Measurements from ENCODE around the gene TM4SF1. TPM values are rescaled to one million over a fixed set of nuclear protein-coding genes. Genes with fewer than 3 reads are reported as not detected.

The TM4SF1 gene
- total and polyA plus RNA-seq, 2 experiments from 2014 or later: 0.10 to 0.74 TPM

DNA sequence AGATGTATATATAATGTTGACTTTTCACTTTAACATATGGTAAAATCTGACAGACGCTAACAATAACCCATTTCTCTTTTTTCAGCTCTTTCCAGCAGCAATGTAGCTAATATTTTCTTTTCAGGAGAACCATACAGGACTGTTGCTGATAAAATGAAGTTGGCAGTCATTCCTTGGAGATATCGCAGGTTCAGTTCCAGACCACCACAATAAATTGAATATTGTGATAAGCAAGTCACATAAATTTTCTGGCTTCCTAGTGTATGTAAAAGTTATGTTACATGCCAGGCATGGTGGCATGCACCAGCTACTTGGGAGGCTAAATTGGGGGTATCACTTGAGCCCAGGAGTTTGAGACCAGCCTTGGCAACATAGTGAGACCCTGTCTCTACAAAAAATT is 31.9 kb upstream of the TM4SF1 start (continued):
- TF ChIP-seq, protein P1, sequence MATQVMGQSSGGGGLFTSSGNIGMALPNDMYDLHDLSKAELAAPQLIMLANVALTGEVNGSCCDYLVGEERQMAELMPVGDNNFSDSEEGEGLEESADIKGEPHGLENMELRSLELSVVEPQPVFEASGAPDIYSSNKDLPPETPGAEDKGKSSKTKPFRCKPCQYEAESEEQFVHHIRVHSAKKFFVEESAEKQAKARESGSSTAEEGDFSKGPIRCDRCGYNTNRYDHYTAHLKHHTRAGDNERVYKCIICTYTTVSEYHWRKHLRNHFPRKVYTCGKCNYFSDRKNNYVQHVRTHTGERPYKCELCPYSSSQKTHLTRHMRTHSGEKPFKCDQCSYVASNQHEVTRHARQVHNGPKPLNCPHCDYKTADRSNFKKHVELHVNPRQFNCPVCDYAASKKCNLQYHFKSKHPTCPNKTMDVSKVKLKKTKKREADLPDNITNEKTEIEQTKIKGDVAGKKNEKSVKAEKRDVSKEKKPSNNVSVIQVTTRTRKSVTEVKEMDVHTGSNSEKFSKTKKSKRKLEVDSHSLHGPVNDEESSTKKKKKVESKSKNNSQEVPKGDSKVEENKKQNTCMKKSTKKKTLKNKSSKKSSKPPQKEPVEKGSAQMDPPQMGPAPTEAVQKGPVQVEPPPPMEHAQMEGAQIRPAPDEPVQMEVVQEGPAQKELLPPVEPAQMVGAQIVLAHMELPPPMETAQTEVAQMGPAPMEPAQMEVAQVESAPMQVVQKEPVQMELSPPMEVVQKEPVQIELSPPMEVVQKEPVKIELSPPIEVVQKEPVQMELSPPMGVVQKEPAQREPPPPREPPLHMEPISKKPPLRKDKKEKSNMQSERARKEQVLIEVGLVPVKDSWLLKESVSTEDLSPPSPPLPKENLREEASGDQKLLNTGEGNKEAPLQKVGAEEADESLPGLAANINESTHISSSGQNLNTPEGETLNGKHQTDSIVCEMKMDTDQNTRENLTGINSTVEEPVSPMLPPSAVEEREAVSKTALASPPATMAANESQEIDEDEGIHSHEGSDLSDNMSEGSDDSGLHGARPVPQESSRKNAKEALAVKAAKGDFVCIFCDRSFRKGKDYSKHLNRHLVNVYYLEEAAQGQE (IDR thresholded peaks at IDR 0.05; ENCODE audit: unreplicated experiment): no peak
- TF ChIP-seq EZH2 (IDR thresholded peaks at IDR 0.05; ENCODE audit: low read depth, unreplicated experiment) (no peak), ZNF114 (CRISPR knock-in tag; IDR thresholded peaks at IDR 0.05) (no peak), EZH2phosphoT487 (IDR thresholded peaks at IDR 0.05; ENCODE audit: unreplicated experiment) (no peak), ZNF331 (CRISPR knock-in tag; IDR thresholded peaks at IDR 0.05; ENCODE audit: low read depth) (no peak)

DNA sequence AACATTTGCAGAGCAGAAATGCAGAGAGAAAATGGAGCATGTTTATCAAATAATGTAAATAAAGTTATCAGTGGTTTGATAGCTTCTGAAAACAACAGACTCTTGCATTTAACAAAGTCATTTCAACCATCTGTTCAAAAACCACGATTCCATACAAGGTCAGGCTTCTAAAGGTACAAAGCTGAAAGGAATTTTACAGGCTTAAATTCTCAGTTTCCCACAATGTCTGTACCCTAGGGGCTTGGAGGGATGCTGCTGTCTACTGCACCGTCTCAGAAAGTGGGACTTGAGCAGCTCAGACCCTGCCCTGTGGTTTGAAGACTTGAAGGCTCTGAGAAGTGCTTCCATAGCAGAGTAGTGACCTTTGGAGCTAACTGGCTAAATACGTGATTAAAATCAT is 30.4 kb upstream of the TM4SF1 start:
- Mint-ChIP-seq H3K9me3 (no peaks in the 10 kb centered on the region), H3K27ac (no peak overlapping the region), H3K4me1 (peaks cover 6% of the 10 kb centered on the region; the same call in 2 of the 3 replicates), H3K27me3 (ENCODE audit: insufficient read depth, low read depth, poor library complexity) (peaks cover 3% of the 10 kb centered on the region), H3K36me3 (ENCODE audit: low read depth) (no peaks in the 10 kb centered on the region), H3K4me3 (no peak overlapping the region)
- H3K4me1 ChIP-seq (ENCODE audit: insufficient read depth): no peaks in the 10 kb centered on the region
- H3K36me3 ChIP-seq (ENCODE audit: insufficient read depth): no peaks in the 10 kb centered on the region
- H3F3A ChIP-seq (replicated peaks; ENCODE audit: low read depth): no peaks in the 10 kb centered on the region
- ATAC-seq (no peak), DNase-seq (ENCODE audit: low spot score) (no peak)
- no peaks in the 10 kb centered on the region for H4K20me1 ChIP-seq (replicated peaks; ENCODE audit: insufficient read depth)
- H3K27ac ChIP-seq (ENCODE audit: low read depth): no peak overlapping the region
- H3K4me3 ChIP-seq: no peak overlapping the region
- no peaks in the 10 kb centered on the region for H3K79me2 ChIP-seq (replicated peaks; ENCODE audit: insufficient read depth)
- no peaks in the 10 kb centered on the region for H3K27me3 ChIP-seq (ENCODE audit: insufficient read depth)
- H2AFZ ChIP-seq: no peak overlapping the region; the same call in 1 of the 2 replicates
- H3K9me2 ChIP-seq (ENCODE audit: insufficient read depth): no peaks in the 10 kb centered on the region
- no peak overlapping the region for H3K4me2 ChIP-seq
- TF ChIP-seq, protein P1 (IDR thresholded peaks at IDR 0.05; ENCODE audit: unreplicated experiment): no peak
- TF ChIP-seq, protein P2, sequence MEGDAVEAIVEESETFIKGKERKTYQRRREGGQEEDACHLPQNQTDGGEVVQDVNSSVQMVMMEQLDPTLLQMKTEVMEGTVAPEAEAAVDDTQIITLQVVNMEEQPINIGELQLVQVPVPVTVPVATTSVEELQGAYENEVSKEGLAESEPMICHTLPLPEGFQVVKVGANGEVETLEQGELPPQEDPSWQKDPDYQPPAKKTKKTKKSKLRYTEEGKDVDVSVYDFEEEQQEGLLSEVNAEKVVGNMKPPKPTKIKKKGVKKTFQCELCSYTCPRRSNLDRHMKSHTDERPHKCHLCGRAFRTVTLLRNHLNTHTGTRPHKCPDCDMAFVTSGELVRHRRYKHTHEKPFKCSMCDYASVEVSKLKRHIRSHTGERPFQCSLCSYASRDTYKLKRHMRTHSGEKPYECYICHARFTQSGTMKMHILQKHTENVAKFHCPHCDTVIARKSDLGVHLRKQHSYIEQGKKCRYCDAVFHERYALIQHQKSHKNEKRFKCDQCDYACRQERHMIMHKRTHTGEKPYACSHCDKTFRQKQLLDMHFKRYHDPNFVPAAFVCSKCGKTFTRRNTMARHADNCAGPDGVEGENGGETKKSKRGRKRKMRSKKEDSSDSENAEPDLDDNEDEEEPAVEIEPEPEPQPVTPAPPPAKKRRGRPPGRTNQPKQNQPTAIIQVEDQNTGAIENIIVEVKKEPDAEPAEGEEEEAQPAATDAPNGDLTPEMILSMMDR (conservative IDR thresholded peaks at IDR 0.05; ENCODE audit: low read depth in 2 of 2): no peak
- TF ChIP-seq, protein P3, sequence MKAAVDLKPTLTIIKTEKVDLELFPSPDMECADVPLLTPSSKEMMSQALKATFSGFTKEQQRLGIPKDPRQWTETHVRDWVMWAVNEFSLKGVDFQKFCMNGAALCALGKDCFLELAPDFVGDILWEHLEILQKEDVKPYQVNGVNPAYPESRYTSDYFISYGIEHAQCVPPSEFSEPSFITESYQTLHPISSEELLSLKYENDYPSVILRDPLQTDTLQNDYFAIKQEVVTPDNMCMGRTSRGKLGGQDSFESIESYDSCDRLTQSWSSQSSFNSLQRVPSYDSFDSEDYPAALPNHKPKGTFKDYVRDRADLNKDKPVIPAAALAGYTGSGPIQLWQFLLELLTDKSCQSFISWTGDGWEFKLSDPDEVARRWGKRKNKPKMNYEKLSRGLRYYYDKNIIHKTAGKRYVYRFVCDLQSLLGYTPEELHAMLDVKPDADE (IDR thresholded peaks at IDR 0.05): no peak
- TF ChIP-seq STAT1 (IDR thresholded peaks at IDR 0.05; ENCODE audit: unreplicated experiment): no peak
- TF ChIP-seq ZNF114 (CRISPR knock-in tag; IDR thresholded peaks at IDR 0.05): no peak
- no peak for TF ChIP-seq NANOG (IDR thresholded peaks at IDR 0.05; ENCODE audit: borderline replicate concordance)
- no peak for TF ChIP-seq CREB1 (CRISPR knock-in tag; IDR thresholded peaks at IDR 0.05; ENCODE audit: low read depth)
- no peak for TF ChIP-seq EZH2phosphoT487 (IDR thresholded peaks at IDR 0.05; ENCODE audit: unreplicated experiment)
